ENCODE results near the gene SFMBT1.

Gene SFMBT1

DNA sequence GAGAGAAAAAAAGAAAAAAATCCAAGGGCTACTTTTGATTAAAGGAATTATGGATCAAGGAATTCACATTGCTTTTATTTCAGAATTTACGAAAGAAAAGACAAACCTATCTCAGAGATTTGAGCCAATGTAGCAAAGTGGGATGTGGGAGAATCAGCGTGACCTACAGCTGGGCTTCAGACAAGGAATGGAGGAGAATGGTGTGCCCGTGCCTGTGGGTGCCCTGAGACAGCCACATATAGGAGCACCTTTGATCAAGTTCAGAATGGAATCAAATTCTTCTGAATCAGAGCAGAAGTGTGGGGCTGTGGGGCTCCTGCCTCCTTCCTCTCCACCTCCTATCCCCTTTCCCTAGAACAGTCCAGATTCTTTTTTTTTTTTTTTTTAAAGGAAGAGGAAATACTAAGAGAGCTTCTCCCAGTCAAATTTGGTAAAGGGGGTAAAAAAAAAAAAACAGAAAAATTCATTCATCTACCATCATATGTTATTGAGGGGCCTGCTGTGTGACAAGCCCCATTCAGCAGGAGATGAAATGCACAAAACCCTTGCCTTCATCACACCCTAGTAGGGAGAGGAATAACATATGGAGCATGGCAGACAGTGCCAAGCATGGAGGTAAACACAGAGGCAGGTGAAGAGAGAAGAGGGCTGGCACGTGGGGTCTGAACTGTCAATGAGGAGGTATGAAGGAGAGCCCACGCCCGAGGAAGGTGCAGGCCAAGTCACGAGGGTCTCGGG is 186.0 kb downstream of the SFMBT1 start:
- no peaks in the 10 kb centered on the region for H3F3A ChIP-seq (ENCODE audit: low read depth)
- H3K9ac ChIP-seq (ENCODE audit: low read depth, low read length, poor library complexity, severe bottlenecking): no peak overlapping the region
- no peak overlapping the region for H3K4me2 ChIP-seq (ENCODE audit: low read depth, low read length, poor library complexity, severe bottlenecking)
- no peaks in the 10 kb centered on the region for H3K79me2 ChIP-seq (ENCODE audit: insufficient read depth, low read length)
- TF ChIP-seq, protein P1, sequence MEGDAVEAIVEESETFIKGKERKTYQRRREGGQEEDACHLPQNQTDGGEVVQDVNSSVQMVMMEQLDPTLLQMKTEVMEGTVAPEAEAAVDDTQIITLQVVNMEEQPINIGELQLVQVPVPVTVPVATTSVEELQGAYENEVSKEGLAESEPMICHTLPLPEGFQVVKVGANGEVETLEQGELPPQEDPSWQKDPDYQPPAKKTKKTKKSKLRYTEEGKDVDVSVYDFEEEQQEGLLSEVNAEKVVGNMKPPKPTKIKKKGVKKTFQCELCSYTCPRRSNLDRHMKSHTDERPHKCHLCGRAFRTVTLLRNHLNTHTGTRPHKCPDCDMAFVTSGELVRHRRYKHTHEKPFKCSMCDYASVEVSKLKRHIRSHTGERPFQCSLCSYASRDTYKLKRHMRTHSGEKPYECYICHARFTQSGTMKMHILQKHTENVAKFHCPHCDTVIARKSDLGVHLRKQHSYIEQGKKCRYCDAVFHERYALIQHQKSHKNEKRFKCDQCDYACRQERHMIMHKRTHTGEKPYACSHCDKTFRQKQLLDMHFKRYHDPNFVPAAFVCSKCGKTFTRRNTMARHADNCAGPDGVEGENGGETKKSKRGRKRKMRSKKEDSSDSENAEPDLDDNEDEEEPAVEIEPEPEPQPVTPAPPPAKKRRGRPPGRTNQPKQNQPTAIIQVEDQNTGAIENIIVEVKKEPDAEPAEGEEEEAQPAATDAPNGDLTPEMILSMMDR (conservative IDR thresholded peaks at IDR 0.05; ENCODE audit: low read length): no peak
- TF ChIP-seq EZH2phosphoT487 (IDR thresholded peaks at IDR 0.05; ENCODE audit: borderline replicate concordance): no peak
- H3K9me2 ChIP-seq (replicated peaks; ENCODE audit: low read depth, low read length): no peaks in the 10 kb centered on the region
- no peaks in the 10 kb centered on the region for H3K9me3 ChIP-seq (ENCODE audit: insufficient read depth, low read depth, low read length)
- no peaks in the 10 kb centered on the region for H4K20me1 ChIP-seq (ENCODE audit: insufficient read depth, low read length, poor library complexity, severe bottlenecking)
- H3K36me3 ChIP-seq (ENCODE audit: insufficient read depth, low read length): no peaks in the 10 kb centered on the region; the same call in 1 of the 2 replicates
- no peak overlapping the region for H2AFZ ChIP-seq (ENCODE audit: low read length)
- no peaks in the 10 kb centered on the region for H3K4me1 ChIP-seq (ENCODE audit: insufficient read depth, low read length, poor library complexity, severe bottlenecking)
- no peaks in the 10 kb centered on the region for H3K27me3 ChIP-seq (ENCODE audit: insufficient read depth, low read length, poor library complexity, severe bottlenecking)
- no peak overlapping the region for H3K4me3 ChIP-seq (ENCODE audit: low read length, poor library complexity, severe bottlenecking)

DNA sequence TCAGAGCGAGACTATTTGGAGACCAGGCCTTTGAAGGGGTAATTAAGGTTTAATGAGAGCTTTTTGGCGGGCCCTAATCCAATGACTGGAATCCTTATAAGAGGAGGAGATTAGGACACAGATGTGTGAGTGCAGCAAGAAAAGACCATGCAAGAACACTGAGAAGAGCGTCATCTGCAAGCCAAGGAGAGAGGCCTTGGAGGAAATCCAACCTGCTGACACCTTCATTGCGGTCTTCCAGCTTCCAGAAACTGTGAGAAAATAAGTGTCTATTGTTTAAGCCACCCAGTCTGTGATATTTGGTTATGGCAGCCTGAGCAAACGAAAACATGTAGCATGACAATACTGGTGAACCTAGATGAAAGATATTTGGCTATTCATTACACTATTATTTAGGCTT is 188.0 kb downstream of the SFMBT1 start:
- Histone ChIP-seq H3K9me3 (ENCODE audit: insufficient read depth, low read depth, low read length) (no peaks in the 10 kb centered on the region), H3K4me1 (ENCODE audit: insufficient read depth, low read length, poor library complexity, severe bottlenecking) (no peaks in the 10 kb centered on the region), H3K27me3 (ENCODE audit: insufficient read depth, low read length, poor library complexity, severe bottlenecking) (no peaks in the 10 kb centered on the region), H3K4me2 (ENCODE audit: low read depth, low read length, poor library complexity, severe bottlenecking) (no peak overlapping the region), H2AFZ (ENCODE audit: low read length) (no peak overlapping the region), H3K4me3 (ENCODE audit: low read length, poor library complexity, severe bottlenecking) (no peak overlapping the region), H3F3A (ENCODE audit: low read depth) (no peaks in the 10 kb centered on the region), H3K79me2 (ENCODE audit: insufficient read depth, low read length) (no peaks in the 10 kb centered on the region), H4K20me1 (ENCODE audit: insufficient read depth, low read length, poor library complexity, severe bottlenecking) (no peaks in the 10 kb centered on the region), H3K9me2 (replicated peaks; ENCODE audit: low read depth, low read length) (no peaks in the 10 kb centered on the region), H3K9ac (ENCODE audit: low read depth, low read length, poor library complexity, severe bottlenecking) (no peak overlapping the region), H3K36me3 (ENCODE audit: insufficient read depth, low read length) (peaks cover 4% of the 10 kb centered on the region; the same call in 1 of the 2 replicates)
- no peak for TF ChIP-seq EZH2phosphoT487 (IDR thresholded peaks at IDR 0.05; ENCODE audit: borderline replicate concordance)
- TF ChIP-seq, protein P1 (conservative IDR thresholded peaks at IDR 0.05; ENCODE audit: low read length): no peak

DNA sequence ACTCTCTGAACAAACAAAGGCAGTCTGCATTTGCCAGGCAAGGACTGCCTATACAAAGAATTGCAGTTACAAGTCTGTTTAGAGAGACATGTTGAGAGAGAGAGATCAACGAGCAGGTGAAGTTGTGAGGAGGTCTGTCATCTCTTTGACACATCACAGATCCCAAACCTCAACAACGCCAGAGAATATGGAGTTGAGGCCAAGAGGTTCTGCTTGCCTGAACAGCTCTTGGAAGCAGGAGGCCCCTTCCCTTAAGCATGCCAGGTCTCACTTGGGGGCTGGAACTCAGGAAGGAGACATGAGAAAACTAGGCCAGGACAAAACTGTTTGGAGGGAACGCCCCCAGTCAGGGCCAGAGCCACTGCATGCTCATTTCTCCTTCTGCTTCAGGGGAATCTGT is 188.7 kb downstream of the SFMBT1 start:
- Histone ChIP-seq H3K9me2 (replicated peaks; ENCODE audit: low read depth, low read length) (no peaks in the 10 kb centered on the region), H4K20me1 (ENCODE audit: insufficient read depth, low read length, poor library complexity, severe bottlenecking) (no peaks in the 10 kb centered on the region), H2AFZ (ENCODE audit: low read length) (no peak overlapping the region), H3K79me2 (ENCODE audit: insufficient read depth, low read length) (no peaks in the 10 kb centered on the region), H3K4me2 (ENCODE audit: low read depth, low read length, poor library complexity, severe bottlenecking) (no peak overlapping the region), H3K9me3 (ENCODE audit: insufficient read depth, low read depth, low read length) (no peaks in the 10 kb centered on the region), H3K4me3 (ENCODE audit: low read length, poor library complexity, severe bottlenecking) (no peak overlapping the region), H3K4me1 (ENCODE audit: insufficient read depth, low read length, poor library complexity, severe bottlenecking) (no peaks in the 10 kb centered on the region), H3K27me3 (ENCODE audit: insufficient read depth, low read length, poor library complexity, severe bottlenecking) (no peaks in the 10 kb centered on the region), H3K36me3 (ENCODE audit: insufficient read depth, low read length) (peaks cover 8% of the 10 kb centered on the region; the same call in 1 of the 2 replicates), H3K9ac (ENCODE audit: low read depth, low read length, poor library complexity, severe bottlenecking) (no peak overlapping the region), H3F3A (ENCODE audit: low read depth) (no peaks in the 10 kb centered on the region)
- TF ChIP-seq EZH2phosphoT487 (IDR thresholded peaks at IDR 0.05; ENCODE audit: borderline replicate concordance): no peak
- TF ChIP-seq, protein P1 (conservative IDR thresholded peaks at IDR 0.05; ENCODE audit: low read length): no peak
